Duodenal mucosa (tissue), 2 donors: ENCODE results near the gene GOLGA7B.
A peak's percentile ranks its signal among the peaks of the same experiment; 100 is the strongest.

ENCODE experiments used
- H3K27ac ChIP-seq: one replicate; pipeline ENCODE4 v1.7.0; 2013; ENCODE audit warnings: low read depth, low read length
- H3K27me3 ChIP-seq, 2 donors: one replicate each; pipeline ENCODE4 v1.7.0; 2013; ENCODE audit warnings: low read length in 2 of 2, control low read depth in 1 of 2; ENCODE audit not compliant: insufficient read depth in 2 of 2, control insufficient read depth in 1 of 2
- H3K36me3 ChIP-seq, 2 donors: one replicate each; pipeline ENCODE4 v1.7.0; 2013; ENCODE audit warnings: low read length in 2 of 2, control low read depth in 1 of 2; ENCODE audit not compliant: insufficient read depth in 2 of 2, control insufficient read depth in 1 of 2
- H3K4me1 ChIP-seq, 2 donors: one replicate each; pipeline ENCODE4 v1.7.0; 2013; ENCODE audit warnings: low read length in 2 of 2, control low read depth in 1 of 2; ENCODE audit not compliant: insufficient read depth in 2 of 2, control insufficient read depth in 1 of 2
- H3K4me3 ChIP-seq, 2 donors: one replicate each; pipeline ENCODE4 v1.7.0; 2013; ENCODE audit warnings: low read length in 2 of 2, low read depth in 1 of 2
- H3K9ac ChIP-seq, 2 donors: one replicate each; pipeline ENCODE4 v1.7.0; 2013; ENCODE audit warnings: low read length in 2 of 2, low read depth in 1 of 2
- H3K9me3 ChIP-seq, 2 donors: one replicate each; pipeline ENCODE4 v1.7.0; 2013; ENCODE audit warnings: low read length in 2 of 2, control low read depth in 1 of 2; ENCODE audit not compliant: control insufficient read depth in 1 of 2

Gene GOLGA7B

GRCh38 chr10:97865488-97865887 lies 15.8 kb downstream of the GOLGA7B start:
- H3K36me3 ChIP-seq, result no peaks in the 10 kb centered on the region
- H3K27ac ChIP-seq, result no peak overlapping the region
- no peak overlapping the region for H3K4me3 ChIP-seq
- peaks cover 0 to 5% of the 10 kb centered on the region in 2 donors for H3K27me3 ChIP-seq
- H3K4me1 ChIP-seq, result peaks cover 6 to 10% of the 10 kb centered on the region in 2 donors
- H3K9me3 ChIP-seq, result no peaks in the 10 kb centered on the region
- H3K9ac ChIP-seq, result no peak overlapping the region

- H3K9ac ChIP-seq, result no peak overlapping the region
- H3K27ac ChIP-seq, result no peak overlapping the region
- peaks cover 0 to 5% of the 10 kb centered on the region in 2 donors for H3K27me3 ChIP-seq
Observed at GRCh38 chr10:97866524-97867219, 17.0 kb downstream of the GOLGA7B start.

GRCh38 chr10:97867220-97867800 lies 17.7 kb downstream of the GOLGA7B start:
- no peak overlapping the region for H3K9ac ChIP-seq
- peaks cover 6 to 10% of the 10 kb centered on the region in 2 donors for H3K4me1 ChIP-seq
- no peak overlapping the region for H3K4me3 ChIP-seq
- no peaks in the 10 kb centered on the region for H3K36me3 ChIP-seq
- no peaks in the 10 kb centered on the region for H3K9me3 ChIP-seq
- H3K27ac ChIP-seq, result no peak overlapping the region
- peaks cover 0 to 5% of the 10 kb centered on the region in 2 donors for H3K27me3 ChIP-seq

More at GRCh38 chr10:97866524-97867219, 17.0 kb downstream of the GOLGA7B start:
- H3K4me1 ChIP-seq, result peaks cover 6 to 10% of the 10 kb centered on the region in 2 donors
- no peak overlapping the region for H3K4me3 ChIP-seq
- H3K36me3 ChIP-seq, result no peaks in the 10 kb centered on the region
- H3K9me3 ChIP-seq, result no peaks in the 10 kb centered on the region

- Histone ChIP-seq H3K27me3 (peaks cover 0 to 5% of the 10 kb centered on the region in 2 donors), H3K9ac (no peak overlapping the region), H3K36me3 (no peaks in the 10 kb centered on the region), H3K27ac (no peak overlapping the region), H3K9me3 (no peaks in the 10 kb centered on the region), H3K4me3 (no peak overlapping the region), H3K4me1 (peaks cover 6 to 10% of the 10 kb centered on the region in 2 donors)
Observed at GRCh38 chr10:97868134-97868685, 18.6 kb downstream of the GOLGA7B start.

- peaks cover 0 to 5% of the 10 kb centered on the region in 2 donors for H3K27me3 ChIP-seq
- no peaks in the 10 kb centered on the region for H3K9me3 ChIP-seq
- no peak overlapping the region for H3K4me3 ChIP-seq
- no peaks in the 10 kb centered on the region for H3K36me3 ChIP-seq
- H3K4me1 ChIP-seq, result peaks cover 6 to 10% of the 10 kb centered on the region in 2 donors
- H3K27ac ChIP-seq, result no peak overlapping the region
- H3K9ac ChIP-seq, result peak overlapping the region; percentile 26 to 34
Observed at GRCh38 chr10:97869091-97870042, 19.7 kb downstream of the GOLGA7B start.

- no peak overlapping the region for H3K27ac ChIP-seq
- peaks cover 0 to 5% of the 10 kb centered on the region in 2 donors for H3K27me3 ChIP-seq
- no peaks in the 10 kb centered on the region for H3K36me3 ChIP-seq
- H3K4me1 ChIP-seq, result peaks cover 6 to 10% of the 10 kb centered on the region in 2 donors
- no peak overlapping the region for H3K4me3 ChIP-seq
- H3K9ac ChIP-seq, result no peak overlapping the region
- H3K9me3 ChIP-seq, result no peaks in the 10 kb centered on the region
Observed at GRCh38 chr10:97870990-97871389, 21.3 kb downstream of the GOLGA7B start.

- H3K27me3 ChIP-seq, result peaks cover 0 to 5% of the 10 kb centered on the region in 2 donors
Observed at GRCh38 chr10:97873569-97873968, 23.9 kb downstream of the GOLGA7B start.

GRCh38 chr10:97874332-97874731 lies 24.7 kb downstream of the GOLGA7B start:
- H3K36me3 ChIP-seq, result no peaks in the 10 kb centered on the region
- H3K9me3 ChIP-seq, result no peaks in the 10 kb centered on the region
- H3K27me3 ChIP-seq, result peaks cover 0 to 5% of the 10 kb centered on the region in 2 donors
- H3K27ac ChIP-seq, result no peak overlapping the region
- peaks cover under 1% of the 10 kb centered on the region in 2 donors for H3K4me1 ChIP-seq
- H3K9ac ChIP-seq, result no peak overlapping the region
- H3K4me3 ChIP-seq, result no peak overlapping the region

More at GRCh38 chr10:97873569-97873968, 23.9 kb downstream of the GOLGA7B start:
- H3K9me3 ChIP-seq, result no peaks in the 10 kb centered on the region
- no peak overlapping the region for H3K27ac ChIP-seq
- H3K36me3 ChIP-seq, result no peaks in the 10 kb centered on the region
- peaks cover 6 to 8% of the 10 kb centered on the region in 2 donors for H3K4me1 ChIP-seq
- H3K9ac ChIP-seq, result no peak overlapping the region
- no peak overlapping the region for H3K4me3 ChIP-seq

- H3K9me3 ChIP-seq, result no peaks in the 10 kb centered on the region
- no peak overlapping the region for H3K9ac ChIP-seq
- no peak overlapping the region for H3K4me3 ChIP-seq
- H3K27ac ChIP-seq, result no peak overlapping the region
- no peaks in the 10 kb centered on the region for H3K36me3 ChIP-seq
- H3K27me3 ChIP-seq, result no peaks in the 10 kb centered on the region
- no peaks in the 10 kb centered on the region for H3K4me1 ChIP-seq
Observed at GRCh38 chr10:97875391-97875790, 25.7 kb downstream of the GOLGA7B start.
